ENCODE measurements around the gene ATP7B.

GRCh38 chr13:51945149-51945548 is 66.1 kb downstream of the ATP7B start:
- no peak for TF ChIP-seq CTCF (IDR thresholded peaks at IDR 0.05; ENCODE audit: borderline replicate concordance, extremely low read depth, low read length, poor library complexity, severe bottlenecking)
- TF ChIP-seq EZH2 (IDR thresholded peaks at IDR 0.05; ENCODE audit: borderline replicate concordance, low read depth, low read length, severe bottlenecking), result no peak

All from DND-41 (cell line).